Activated CD4-positive, alpha-beta T cell treated with anti-CD3 and anti-CD28 coated beads, Interleukin-10, Interleukin-2, amounts not matched to agents 100 ng/mL and 50 ng/mL, durations not matched to agents 16 hours and 8 hours (primary cell): Measurements from ENCODE around the gene SCRN3.
"Not testable (repeated sequence)": the region's sequence is repeated elsewhere in the genome, so short reads cannot be mapped to it uniquely, and the experiment has no call there.

Experiments
- DNase-seq: peaks from one replicate; pipeline ENCODE4 v3.0.0-alpha.2; 2020

SCRN3 gene

DNA sequence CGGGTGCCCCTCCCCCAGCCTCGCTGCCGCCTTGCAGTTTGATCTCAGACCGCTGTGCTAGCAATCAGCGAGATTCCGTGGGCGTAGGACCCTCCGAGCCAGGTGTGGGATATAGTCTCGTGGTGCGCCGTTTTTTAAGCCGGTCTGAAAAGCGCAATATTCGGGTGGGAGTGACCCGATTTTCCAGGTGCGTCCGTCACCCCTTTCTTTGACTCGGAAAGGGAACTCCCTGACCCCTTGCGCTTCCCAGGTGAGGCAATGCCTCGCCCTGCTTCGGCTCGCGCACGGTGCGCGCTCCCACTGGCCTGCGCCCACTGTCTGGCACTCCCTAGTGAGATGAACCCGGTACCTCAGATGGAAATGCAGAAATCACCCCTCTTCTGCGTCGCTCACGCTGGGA, 14.5 kb downstream of the SCRN3 start:
- DNase-seq = not testable (repeated sequence)

DNA sequence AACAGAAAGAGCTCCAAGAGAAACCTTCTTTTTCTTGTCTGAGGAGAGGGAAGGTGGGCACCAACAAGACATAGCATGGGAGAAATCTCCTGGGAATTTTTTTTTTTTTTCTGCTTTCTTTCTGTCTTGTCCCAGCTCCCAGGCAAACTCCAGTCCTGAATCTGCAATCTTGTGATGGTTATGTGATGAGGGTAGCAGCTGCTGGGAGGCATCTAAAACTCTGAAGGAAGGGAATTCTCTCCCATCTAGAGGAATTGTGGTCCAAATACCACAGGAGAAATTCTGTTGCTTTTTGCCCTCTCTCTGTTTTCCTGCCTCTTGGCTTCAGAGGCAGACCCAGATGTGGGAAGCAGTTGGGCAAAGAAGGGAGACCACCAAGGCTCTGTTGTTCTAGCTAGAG, 16.7 kb downstream of the SCRN3 start:
- DNase-seq = no peak

DNA sequence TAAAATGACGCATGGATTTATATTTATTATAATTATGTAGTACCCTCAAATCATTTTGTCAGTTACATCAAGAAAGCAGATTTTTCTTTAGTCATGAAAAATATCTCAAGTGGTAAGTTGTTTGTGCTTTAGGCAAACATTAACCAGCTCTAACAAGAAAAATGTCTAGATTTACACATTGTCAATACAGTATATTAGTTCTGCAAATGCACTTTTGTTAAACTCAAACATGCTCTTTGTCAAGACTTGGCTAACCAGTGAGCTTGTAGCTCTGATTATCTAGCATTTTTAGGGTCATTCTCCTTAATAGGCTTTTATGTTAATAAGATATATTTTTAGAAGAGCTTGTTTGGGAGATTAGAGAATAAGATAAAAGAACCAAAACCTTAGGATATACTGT, 32.7 kb downstream of the SCRN3 start:
- DNase-seq = no peak

DNA sequence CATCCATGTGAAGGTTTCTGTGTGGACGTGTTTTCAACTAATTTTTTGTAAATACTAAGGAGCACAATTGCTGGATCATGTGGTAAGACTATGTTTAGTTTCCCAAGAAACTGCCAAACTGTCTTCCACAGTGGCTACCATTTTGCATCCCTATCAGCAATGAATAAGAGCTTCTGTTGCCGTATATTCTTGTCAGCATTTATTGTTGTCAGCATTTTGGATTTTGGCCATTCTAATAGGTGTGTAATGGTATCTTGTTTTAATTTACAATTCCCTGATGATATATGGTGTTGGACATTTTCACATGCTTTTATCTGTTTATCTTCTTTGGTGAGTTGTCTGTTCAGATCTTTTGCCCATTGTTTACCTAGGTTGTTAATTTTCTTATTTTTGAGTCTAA, 34.5 kb downstream of the SCRN3 start:
- DNase-seq = no peak

DNA sequence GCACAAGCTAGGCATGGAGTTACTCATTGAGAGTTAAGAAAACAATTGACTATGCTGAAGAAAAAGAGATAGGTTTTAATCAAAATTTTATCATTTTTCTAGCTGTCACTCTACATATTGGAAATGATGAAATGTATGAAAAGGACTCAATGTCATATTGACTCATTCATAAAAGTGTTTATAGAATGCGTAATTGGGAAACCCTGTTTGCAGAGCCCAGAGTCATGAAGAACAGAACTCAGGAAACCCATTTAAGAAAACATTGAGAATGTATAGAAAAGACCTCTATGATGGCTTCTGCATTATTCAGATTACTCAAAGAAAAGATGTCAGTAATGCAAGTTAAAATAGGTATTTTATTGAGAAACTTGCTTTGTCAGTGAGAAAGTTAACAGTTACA, 36.4 kb downstream of the SCRN3 start:
- no peak for DNase-seq

DNA sequence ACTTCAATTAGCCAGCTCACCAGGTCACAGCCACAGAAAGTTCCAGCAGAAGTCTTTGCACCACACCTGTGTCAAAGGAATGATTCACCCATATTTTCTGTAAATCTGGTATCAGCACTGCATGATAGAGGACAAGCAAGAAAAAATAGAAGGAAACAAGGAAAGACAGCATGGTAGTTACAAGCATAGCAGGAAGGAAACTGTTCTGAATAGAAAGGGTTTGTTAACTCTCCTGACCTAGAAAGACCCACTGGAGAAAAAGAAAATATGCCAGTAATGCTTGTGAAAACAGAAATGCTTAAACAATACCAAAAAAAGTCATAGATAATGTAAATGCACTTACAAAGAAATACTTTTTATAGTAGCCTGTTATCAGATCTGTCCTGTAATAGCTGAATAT, 40.8 kb downstream of the SCRN3 start:
- no peak for DNase-seq

DNA sequence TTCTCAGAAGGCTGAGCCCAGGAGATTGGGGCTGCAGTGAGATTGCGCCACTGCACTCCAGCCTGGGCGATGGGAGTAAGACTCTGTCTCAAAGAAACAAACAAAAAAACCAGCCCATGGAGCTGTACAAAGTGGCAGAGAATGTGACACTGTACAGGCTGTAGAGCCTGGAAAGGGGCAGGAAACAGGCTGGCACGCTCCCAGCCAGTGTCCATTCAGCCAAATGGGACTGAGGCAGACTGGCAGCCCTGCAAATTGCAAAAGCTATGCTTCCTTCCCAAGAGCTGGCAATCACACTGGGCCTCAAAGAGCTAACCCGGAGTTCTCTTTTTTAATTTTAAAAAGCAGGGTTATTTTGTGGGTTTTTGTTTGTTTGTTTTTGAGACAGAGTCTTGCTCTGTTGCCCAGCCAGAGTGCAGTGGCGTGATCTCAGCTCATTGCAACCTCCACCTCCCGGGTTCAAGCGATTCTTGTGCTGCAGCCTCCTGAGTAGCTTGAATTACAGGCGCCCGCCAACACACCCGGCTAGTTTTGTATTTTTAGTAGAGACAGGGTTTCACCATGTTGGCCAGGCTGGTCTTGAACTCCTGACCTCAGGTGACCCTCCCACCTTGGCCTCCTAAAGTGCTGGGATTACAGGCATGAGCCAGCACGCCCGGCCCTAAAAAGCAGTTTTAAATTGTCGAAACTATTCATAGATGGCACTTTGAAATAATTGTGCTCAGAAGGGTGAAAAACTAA, 42.8 kb downstream of the SCRN3 start:
- DNase-seq = no peak

DNA sequence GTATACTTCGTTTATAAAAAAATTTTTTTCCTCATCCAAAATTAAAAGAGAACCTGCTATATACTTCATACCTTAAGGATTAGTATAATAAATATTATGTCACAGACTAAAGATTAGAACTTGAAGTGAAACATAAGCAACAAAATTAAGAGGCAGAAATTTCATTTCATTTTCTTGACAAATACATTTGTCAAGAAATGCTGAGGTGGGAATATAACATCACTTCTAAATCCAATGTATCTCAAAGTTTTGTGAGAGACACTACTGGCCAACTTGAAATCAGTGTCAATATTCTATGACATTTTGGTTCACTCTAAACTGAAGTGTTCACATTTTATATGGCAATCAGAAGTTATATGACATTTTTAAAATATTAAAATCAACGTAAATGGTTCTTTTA, 43.8 kb downstream of the SCRN3 start:
- DNase-seq = no peak

DNA sequence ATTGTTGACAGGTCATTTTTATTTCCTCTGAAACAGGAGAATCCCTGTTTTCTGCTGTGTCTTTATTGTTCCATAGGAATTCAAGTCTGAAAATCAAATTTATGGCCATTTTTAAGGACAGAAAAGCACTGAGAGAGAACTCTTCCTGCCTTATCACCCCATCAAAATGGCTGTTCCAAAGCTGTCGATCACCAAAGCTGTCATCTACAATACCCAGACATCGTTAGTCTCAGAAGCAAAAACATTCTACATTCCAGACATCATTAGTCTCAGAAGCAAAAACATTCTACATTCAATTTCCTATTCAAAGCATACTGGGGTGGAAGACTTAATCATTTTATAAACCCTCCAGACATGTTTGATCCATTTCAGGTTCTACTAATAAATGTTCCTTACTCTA, 44.4 kb downstream of the SCRN3 start:
- no peak for DNase-seq

DNA sequence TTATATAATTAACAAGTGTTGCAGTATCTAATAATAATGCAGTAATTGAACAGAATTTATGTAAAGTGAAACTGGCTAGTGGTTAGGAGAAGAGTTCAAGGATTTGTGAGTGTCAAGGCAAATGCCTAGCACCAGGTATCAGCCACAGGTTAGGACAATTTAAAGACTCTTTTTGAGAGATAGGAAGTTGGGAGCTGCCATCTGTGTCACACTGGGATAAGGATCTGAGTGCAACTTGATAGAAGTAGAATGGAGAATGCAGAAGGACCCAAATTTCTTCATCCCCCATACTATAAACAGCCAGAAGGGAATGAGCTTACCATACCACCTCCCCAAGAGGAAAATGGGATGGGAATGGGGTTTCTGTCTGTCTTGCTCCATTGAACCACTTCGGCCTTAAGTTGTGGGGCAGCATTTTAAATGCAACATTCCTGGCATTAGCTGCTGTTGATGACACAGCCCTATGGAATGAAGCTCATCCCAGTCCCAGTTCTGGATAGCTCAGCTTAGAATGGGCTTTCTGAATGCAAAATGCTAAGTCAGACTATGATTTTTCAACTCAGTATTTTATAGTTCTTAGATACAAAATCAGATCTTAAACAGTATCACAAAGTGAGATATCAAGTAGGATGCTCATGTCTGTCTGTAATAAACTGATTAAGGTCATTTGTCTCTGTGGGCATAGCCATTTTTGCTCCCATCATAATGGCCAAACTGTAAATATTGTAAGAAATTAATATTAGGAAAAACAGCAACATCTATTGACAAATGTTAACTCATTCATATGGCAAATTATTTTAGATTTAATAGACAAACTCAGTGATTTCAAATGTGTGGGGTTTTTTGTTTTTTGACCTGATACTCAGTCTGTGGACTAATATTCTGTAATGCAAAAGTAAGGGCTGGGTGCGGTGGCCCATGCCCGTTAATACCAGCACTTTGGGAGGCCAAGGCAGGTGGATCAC, 47.3 kb downstream of the SCRN3 start:
- no peak for DNase-seq

DNA sequence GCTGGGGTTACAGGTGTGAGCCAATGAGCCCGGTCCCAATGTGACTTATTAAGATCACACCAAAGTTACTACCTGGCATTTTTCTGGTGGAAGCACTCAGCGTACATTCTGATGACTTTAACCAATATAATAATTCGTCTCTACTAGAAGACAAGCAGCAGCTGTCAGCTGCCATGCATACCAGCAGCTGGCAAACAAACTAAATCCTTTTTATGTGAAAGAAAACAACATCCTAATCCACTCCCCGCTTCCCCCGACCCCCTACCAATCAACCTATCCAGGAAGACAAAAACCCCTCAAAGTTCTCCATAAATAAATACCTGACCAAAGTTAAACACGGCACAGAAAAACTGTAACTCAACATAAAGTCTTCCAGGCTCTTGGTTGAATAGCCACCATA, 49.2 kb downstream of the SCRN3 start:
- DNase-seq = no peak

DNA sequence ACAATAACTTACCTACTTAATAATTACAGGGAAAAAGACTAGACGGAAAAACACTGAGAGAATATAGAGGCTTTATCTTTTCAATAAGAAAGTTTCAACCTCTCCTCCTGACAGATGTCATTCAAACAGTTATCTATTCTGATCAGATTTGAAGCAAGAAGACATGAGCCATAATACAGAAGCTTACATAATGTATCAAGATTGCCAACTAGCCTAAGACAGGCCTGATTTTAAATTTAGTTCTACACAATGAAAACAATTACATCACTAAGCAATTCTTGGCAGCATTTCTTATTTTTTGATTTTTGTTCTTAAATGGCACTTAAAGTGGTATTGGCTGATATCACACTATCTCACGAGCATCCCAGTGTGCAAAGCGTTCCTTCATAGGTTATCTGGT, 49.7 kb downstream of the SCRN3 start:
- no peak for DNase-seq

DNA sequence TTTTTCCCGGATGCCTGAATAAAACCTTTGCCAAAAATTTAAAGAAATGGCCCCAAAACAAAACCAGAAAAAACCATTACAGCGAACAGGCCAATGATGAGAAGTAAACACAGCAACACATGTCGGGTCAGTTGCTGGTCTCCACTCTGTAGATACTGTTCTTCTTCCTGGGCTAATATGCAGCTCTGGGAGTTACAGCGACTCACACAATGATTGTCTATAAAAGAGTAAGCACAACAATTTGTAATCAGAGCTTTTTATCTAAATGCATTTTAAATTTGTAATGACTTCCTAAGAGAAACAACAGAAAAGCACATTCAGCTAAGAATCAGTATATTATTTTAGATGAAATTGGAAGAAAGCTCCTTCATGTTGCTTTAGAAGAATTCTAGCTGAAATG, 51.0 kb downstream of the SCRN3 start:
- DNase-seq = no peak

DNA sequence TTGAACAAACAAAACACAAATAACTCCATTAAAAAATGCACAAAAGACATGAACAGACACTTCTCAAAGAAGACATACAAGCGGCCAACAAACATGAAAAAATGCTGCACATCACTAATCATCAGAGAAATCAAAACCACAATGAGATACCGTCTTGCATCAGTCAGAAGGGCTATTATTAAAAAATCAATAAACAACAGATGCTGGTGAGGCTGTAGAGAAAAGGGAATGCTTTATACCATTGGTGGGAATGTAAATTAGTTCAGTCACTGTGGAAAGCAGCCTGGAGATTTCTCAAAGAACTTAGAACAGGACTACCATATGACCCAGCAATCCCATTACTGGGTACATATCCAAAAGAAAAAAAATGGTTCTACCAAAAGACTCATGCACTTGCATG, 53.5 kb downstream of the SCRN3 start:
- no peak for DNase-seq

DNA sequence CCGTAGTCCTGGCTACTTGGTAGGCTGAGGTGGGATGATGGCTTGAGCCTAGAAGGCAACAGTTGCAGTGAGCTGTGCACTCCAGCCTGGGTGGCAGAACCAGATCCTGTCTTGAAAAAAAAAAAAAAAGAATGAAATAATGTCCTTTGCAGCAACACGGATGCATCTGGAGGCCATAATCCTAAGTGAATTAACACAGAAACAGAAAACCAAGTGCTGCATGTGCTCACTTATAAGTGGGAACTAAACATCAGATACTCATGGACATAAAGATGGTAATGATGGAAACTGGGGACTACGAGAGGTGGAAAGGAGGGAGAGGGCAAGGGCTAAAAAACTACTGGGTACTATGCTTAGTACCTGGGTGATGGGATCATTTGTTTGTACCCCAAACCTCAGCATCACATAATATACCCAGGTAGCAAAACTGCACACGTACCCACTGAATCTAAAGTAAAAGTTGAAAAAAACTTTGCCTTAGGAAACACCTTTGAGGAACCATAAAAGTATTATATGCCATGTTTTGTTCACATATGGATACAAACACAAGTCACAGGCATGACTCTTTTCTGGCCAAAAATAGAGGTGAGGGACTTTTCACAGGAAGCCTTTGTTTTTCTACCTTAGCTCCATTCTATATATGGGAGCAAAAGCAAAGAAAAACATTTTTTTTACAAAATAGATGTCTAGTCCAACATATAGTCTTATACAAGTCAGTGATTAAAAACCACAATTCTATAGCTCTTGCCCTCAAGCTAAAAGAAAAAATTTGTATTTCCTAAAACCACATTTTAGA, 54.7 kb downstream of the SCRN3 start:
- no peak for DNase-seq

DNA sequence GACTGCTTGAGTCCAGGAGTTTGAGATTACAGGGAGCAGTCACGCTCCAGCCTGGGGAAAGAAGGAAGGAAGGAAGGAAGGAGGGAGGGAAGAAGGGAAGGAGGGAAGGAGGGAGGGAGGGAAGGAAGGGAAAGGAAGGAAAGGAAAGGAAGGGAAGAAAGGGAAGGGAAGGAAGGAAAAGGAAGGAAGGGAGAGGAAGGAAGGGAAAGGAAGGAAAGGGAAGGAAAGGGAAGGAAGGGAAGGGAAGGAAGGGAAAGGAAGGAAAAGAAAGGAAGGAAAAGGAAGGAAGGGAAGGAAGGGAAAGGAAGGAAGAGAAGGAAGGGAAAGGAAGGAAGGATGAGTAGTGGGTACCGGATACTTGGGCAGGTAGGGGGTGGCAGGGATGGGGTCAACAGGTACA, 59.0 kb downstream of the SCRN3 start:
- DNase-seq = no peak

DNA sequence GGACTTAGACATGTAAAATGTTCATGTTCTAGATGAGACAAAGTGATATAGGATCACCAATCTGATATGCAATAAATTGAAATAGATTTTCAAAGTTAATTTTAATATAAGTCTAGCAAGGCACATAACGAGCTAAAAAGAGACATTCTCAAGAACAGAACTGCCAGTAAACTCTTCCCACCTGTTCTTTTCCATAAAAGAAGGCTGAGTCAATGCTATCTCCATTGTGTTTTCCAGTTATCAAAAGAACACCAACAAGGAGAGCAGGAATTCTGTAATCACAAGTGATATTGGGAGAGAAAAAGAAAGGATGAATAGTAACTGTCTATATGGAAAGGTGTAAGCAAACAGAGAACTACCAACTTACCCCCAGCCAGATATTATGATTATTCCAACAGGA, 65.7 kb downstream of the SCRN3 start:
- DNase-seq = no peak

DNA sequence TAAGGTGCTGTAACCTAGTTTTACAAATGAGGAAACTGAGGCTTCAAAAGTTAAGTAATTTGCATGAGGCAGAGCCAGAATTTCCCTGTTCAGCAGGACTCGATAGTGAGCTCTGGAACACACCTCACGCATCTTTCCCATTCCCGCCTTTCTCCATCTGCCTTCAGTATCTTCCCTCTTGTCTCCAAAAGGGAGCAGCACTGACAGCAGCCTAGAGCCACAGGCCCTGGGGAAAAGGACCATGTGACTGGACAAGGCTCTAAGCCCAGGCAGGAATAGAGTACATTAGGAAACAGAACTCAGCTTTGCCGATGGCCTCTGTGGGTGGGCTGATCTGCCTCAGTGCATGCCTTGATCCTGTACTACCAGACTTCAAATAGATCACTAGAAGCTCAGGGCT, 69.8 kb downstream of the SCRN3 start:
- DNase-seq = no peak

DNA sequence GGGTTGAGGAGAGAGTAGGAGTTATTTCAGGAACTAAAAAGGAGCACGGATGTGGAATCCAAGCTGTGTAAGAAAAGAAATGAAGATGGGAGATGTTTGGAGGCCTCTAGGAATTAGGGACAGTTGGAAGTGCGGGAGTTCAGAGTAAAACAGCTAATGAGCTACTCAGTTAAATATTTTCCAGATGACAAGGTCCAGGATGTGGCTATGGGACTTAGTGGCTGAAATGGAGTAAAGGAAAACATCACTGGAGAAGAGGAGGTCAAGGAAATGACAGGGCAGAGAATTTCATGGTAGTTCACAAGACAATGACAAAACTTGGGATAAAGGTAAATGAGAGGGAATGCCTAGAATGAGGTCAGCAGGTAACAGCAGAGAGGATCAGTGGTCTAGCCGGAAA, 78.3 kb downstream of the SCRN3 start:
- no peak for DNase-seq

DNA sequence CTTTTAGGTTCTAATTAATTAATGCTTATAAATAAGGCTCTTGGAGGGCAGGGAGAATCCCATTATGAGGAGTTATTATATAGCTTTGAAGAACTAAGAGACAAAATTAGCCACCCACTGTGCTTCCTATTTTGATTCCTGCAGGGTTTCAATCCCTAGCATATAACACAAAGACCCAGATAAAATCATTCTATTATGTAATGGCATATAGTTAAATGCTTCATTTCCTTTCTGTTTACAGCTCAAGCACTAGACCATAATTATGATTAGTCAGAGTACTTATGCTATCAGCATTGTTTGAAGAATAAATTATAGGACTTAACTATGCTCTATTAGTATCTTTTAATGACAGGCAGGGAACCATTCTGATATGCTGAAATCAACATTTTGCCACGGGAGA, 82.2 kb downstream of the SCRN3 start:
- no peak for DNase-seq
